SK-N-SH (cell line): Measurements from ENCODE around the gene TRPM2.

Experiments used
- CTCF ChIP-seq: fragments of 200-600 bp; sonication (generic); IDR thresholded peaks from 2 replicates; pipeline ENCODE4 v1.6.1; 2017; ENCODE audit warnings: antibody characterized with exemption, mild to moderate bottlenecking, moderate library complexity
- REST ChIP-seq: IDR thresholded peaks from 2 replicates; pipeline ENCODE4 v1.6.1; 2012; ENCODE audit warnings: mild to moderate bottlenecking, low read depth, low read length, moderate library complexity
- TCF12 ChIP-seq: IDR thresholded peaks from 2 replicates; pipeline ENCODE4 v1.4.0; 2012
- USF1 ChIP-seq: IDR thresholded peaks from 2 replicates; pipeline ENCODE4 v1.4.0; 2012; ENCODE audit warnings: low read depth, borderline replicate concordance

- TF ChIP-seq REST (no peak), TCF12 (no peak), CTCF (no peak), USF1 (no peak)
Observed at GRCh38 chr21:44333509-44334328, 19.7 kb upstream of the TRPM2 start.
